Stimulated activated CD4-positive, alpha-beta T cell treated with anti-CD3 and anti-CD28 coated beads, Interleukin-12 subunit alpha, Interleukin-12 subunit beta, amount 100 ng/mL, for 24 hours (primary cell): ENCODE results near the gene UNC45B.
"Not testable (repeated sequence)": the region's sequence is repeated elsewhere in the genome, so short reads cannot be mapped to it uniquely, and the experiment has no call there.

Experiments
- DNase-seq, 2 experiments: peaks; one replicate each; pipeline ENCODE4 v3.0.0-alpha.2; 2020; ENCODE audit warnings: low read depth in 2 of 2

UNC45B gene

GRCh38 chr17:35141681-35142466, 5.7 kb upstream of the UNC45B start, which contains the start of gene NLE1:
TSS of gene NLE1 (minus strand) at chr17:35142303. CDS start at chr17:35142275, 28 bp downstream.
- DNase-seq: peak; percentile 83

GRCh38 chr17:35142467-35142796, 5.2 kb upstream of the UNC45B start:
- no peak for DNase-seq

DNA sequence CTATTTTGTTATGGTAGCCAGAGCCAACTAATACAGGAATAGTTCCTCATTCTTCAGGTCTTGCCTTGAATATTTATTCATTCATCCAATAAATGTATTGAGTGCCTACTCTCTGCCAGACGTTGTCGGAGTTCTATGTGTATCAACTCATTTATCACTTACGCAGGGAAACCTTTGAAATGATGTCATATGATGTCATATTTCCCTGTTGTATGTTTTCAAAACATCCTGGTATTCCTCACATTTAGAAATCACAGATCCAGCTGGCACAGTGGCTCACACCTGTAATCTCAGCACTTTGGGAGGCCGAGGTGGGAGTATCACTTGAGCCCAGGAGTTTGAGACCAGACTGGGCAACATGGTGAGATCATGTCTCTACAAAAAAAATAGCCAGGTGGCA, 2.8 kb upstream of the UNC45B start:
- DNase-seq: no peak

DNA sequence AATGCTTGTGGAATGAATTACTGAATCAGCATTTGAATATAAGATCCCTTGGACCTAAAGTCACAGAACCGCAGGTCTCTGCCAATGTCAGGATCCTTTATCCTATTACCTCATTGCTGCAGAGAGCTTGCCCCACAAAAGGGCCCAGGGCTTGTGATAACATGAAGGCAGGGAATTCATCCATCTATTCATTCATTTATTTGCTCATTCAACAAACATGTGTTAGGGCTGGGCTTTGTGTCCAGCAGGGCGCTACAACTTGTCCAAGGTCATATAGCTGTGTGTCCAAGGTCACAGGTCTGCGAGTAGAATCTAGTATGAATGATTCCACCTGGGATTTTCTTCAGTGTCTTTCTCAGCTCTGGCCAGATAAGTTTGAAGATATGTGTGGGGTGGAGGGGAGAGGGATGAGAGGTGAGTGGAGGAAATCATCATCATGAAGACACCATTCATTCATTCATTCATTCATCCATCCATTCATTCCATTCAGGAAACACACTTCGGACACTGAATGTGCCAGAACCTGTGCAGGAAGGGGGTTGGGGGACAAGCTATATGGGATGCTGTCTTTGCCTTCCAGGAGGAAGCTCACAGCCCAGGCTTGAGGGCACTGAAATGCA, 1.3 kb upstream of the UNC45B start:
- DNase-seq: no peak

- no peak for DNase-seq
Observed at GRCh38 chr17:35148144-35148543, 527 bp downstream of the UNC45B start.

- no peak for DNase-seq
Observed at GRCh38 chr17:35149941-35150340, 2.3 kb downstream of the UNC45B start.

DNA sequence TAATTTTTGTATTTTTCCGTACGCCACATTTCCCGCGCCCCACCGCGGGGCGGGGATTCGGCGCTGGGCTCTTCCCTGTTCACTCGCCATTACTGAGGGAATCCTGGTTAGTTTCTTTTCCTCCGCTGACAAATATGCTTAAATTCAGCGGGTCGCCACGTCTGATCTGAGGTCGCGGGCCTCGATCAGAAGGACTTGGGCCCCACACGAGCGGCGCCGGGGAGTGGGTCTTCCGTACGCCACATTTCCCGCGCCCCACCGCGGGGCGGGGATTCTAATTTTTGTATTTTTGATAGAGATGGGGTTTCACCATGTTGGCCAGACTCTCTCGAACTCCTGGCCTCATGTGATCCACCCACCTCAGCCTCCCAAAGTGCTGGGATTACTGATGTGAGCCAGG, 3.5 kb downstream of the UNC45B start:
- DNase-seq: not testable (repeated sequence)

- no peak for DNase-seq
Observed at GRCh38 chr17:35152421-35153140, 5.0 kb downstream of the UNC45B start.

GRCh38 chr17:35154196-35155165, 6.9 kb downstream of the UNC45B start:
- DNase-seq: no peak

- no peak for DNase-seq
Observed at GRCh38 chr17:35155246-35155645, 7.6 kb downstream of the UNC45B start.

DNA sequence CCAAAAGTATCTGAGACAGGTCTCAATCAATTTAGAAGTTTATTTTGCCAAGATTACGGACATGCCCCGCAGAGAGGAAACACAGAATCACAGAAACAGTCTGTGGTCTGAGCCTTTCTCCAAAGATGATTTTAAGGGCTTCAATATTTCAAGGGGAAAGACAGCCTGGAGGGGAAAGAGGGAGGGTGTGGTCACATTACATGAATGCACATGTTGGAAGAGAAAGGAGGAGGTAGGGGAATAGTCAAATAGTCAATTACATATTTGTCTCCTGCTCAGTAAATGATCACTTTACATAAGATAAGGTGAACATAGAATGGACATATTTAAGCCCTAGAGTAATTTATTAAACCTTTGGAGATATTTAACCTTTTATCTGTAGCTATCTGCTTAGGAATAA, 12.3 kb downstream of the UNC45B start:
- DNase-seq: no peak

DNA sequence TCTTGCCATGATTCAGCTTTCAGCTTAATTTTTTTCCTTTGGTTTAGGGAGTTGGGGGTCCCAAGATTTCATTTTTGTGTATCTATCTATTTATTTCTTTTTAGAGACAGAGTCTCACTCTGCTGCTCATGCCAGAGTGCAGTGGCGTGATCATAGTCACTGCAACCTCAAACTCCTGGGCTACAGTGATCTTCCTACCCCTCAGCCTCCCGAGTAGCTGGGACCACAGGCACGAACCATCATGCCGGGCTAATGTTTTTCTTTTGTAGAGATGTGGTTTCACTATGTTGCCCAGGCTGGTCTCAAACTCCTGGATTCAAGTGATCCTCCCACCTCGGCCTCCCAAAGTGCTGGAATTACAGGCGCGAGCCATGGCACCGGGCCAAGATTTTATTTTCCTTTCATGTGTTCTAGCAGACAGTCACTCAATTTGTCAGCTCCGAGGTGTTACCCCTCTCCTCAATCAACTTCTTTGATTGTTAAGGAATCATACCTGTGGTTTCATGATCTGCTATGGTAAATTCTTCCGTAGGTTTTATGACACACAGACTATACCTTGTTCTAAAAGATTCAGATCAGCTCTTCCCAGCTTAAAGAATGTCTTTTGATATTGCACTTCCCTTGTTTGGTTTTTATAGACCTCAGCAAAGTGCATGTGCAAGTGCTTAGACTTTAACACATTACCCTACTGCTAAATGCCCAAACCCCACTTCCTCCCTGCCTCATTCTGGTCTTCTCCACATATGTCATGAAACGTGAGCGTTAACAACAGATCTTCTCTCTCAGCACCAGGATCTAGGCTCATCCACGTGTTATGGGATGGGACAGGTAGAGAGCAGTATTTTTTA, 13.0 kb downstream of the UNC45B start:
- peak in 1 of 2 experiments; percentile 21 for DNase-seq

DNA sequence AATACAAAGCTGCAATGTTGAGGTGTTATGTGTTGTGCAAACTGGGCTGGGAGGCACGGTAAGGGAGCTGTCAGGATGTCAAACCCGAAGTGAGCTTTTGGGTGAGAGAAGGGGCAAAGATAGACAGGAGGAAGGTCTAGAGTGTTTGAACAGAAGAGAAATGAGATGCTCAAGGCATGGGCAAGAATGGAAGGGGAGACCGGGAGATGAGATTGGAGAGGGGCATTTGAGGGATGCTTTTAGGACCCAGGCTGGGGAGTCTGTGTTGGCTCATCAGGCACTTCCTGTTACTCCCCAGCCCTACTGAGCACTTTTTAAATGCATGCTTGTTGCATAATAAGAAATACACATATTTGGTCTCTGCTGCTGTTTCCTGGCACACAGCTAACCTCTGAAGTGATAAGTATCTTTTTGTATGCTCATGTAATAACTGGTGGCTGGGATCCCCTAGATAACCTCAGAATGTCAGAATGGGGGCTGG, 13.7 kb downstream of the UNC45B start:
- no peak for DNase-seq

DNA sequence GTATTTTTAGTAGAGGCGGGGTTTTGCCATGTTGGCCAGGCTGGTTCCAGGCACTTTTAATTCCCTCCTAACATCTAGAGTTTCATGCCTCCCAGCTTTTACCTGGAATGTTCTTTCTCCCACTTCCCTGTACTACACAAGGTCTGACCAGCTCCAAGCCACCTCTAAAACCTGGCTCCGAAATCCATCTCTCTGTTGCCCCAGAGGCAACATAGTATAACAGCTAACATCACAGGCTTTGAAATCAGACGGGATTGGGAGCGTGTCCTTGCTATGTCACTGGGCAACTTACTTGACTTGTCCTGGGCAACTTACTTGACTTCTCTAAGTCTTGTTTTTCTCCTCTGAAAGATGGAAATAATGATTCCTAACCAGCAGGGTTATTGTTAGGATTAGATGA, 15.1 kb downstream of the UNC45B start:
- DNase-seq: no peak

DNA sequence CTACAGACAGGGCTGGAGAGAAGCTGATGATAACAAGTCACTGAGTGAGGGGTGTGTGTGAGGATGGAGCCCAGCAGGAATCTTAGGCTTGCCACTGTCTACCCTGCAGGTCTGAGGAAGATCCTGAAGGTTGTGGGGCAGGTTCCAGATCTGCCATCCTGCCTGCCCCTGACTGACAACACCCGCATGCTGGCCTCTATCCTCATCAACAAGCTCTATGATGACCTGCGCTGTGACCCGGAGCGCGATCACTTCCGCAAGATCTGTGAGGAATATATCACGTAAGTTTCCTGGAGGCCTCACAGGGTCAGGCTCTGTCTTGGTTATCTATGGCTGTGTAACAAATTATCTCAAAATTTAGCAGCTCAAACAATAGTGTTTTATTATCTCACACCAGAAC, 16.3 kb downstream of the UNC45B start:
- no peak for DNase-seq

- no peak for DNase-seq
Observed at GRCh38 chr17:35164716-35165115, 17.1 kb downstream of the UNC45B start.

GRCh38 chr17:35166526-35166925, 18.9 kb downstream of the UNC45B start:
- no peak for DNase-seq

- DNase-seq: no peak
Observed at GRCh38 chr17:35167046-35167445, 19.4 kb downstream of the UNC45B start.

DNA sequence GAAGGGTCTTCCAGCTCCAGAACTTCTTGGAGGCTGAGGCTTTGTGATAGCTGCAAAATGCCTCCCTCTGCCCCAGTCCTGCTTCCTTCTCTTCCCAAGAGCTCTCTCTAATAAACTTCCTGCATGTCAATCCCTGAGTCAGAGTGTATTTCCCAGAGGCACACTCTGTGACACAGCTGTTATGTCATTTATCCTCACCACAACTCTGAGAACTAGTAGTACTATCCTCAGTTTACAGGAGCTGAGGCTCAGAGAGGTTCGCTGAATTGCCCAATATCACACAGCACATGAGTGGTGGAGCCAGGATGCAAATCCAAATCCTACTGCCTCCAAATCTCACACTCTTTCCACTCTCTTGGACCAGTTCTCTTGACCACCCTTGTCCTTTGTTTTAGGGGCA, 20.0 kb downstream of the UNC45B start:
- no peak for DNase-seq

GRCh38 chr17:35169835-35170363, 22.3 kb downstream of the UNC45B start:
- DNase-seq: no peak
